ENCODE measurements around the gene TRIM27. TPM values are rescaled to one million over a fixed set of nuclear protein-coding genes. Genes with fewer than 3 reads are reported as not detected.
"Not testable (repeated sequence)": the region's sequence is repeated elsewhere in the genome, so short reads cannot be mapped to it uniquely, and the experiment has no call there.

TRIM27 gene
- total and polyA plus RNA-seq, 10 donors = 45.2 to 92.0 (median 64.3) TPM

DNA sequence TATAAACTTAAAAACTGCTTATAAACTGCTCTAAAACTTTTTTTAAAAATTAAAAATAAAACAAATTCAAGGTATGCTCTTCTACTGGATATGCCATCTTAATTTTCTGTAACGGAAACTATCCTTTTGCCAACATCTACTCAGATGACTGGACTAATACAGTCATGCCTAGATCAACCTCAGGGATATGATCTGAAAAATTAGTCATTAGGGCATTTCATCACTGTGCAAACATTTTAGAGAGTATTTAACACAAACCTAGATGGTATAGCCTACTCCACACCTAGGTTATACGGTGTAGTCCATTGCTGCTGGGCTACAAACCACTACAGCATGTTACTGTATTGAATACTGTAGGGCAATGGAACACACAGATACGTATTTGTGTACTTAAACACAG lies 64.8 kb downstream of the TRIM27 start:
- no peak overlapping the region for H3K4me3 ChIP-seq
- no peak for TF ChIP-seq POLR2AphosphoS5 (IDR thresholded peaks at IDR 0.05)
- TF ChIP-seq, protein P1, sequence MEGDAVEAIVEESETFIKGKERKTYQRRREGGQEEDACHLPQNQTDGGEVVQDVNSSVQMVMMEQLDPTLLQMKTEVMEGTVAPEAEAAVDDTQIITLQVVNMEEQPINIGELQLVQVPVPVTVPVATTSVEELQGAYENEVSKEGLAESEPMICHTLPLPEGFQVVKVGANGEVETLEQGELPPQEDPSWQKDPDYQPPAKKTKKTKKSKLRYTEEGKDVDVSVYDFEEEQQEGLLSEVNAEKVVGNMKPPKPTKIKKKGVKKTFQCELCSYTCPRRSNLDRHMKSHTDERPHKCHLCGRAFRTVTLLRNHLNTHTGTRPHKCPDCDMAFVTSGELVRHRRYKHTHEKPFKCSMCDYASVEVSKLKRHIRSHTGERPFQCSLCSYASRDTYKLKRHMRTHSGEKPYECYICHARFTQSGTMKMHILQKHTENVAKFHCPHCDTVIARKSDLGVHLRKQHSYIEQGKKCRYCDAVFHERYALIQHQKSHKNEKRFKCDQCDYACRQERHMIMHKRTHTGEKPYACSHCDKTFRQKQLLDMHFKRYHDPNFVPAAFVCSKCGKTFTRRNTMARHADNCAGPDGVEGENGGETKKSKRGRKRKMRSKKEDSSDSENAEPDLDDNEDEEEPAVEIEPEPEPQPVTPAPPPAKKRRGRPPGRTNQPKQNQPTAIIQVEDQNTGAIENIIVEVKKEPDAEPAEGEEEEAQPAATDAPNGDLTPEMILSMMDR (IDR thresholded peaks at IDR 0.05 in 8 of 11, conservative IDR thresholded peaks at IDR 0.05 in 3 of 11) = no peak
- TF ChIP-seq POLR2A (IDR thresholded peaks at IDR 0.05) = no peak
- no peak overlapping the region for H3K27ac ChIP-seq
- intact Hi-C loops (cut with DNase I; ENCODE audit: low total_unique reads) = no loop called here
- H3K4me1 ChIP-seq = peaks cover 0 to 11% (median 5%) of the 10 kb centered on the region in 6 donors
- 79 to 86% (median 84%) methylated on average over 3 of the region's 3 CpGs for WGBS, 5 donors
- DNase-seq = no peak
- H3K36me3 ChIP-seq = no peaks in the 10 kb centered on the region
- H3K27me3 ChIP-seq (replicated peaks in 1 of 7) = no peaks in the 10 kb centered on the region
- peaks cover 0 to 39% (median 17%) of the 10 kb centered on the region in 8 donors for H3K9me3 ChIP-seq

DNA sequence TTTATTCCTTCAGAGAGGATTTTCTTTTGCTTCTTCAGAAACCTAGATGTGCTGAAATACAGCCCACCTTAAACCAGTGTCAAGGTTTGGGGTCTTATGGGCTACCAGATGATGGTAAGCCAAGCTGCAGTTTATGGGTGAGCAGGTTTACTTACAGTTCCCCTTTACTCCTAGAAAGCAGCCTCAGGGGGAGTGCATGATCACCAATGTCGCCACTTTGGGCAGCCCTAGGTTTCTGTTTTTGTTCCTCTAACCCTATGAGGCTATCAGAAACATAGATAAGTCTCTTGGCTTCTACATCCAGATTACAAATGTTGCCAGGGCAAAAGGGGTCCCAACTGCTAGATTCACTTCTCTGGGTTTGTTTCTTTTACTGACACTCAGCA lies 67.2 kb downstream of the TRIM27 start:
- no peak for DNase-seq
- no peaks in the 10 kb centered on the region for H3K4me1 ChIP-seq
- 18 to 44% (median 32%) methylated on average over 1 of the region's 1 CpG for WGBS, 5 donors
- H3K4me3 ChIP-seq = no peak overlapping the region
- H3K9me3 ChIP-seq = peaks cover 0 to 28% (median 15%) of the 10 kb centered on the region in 8 donors
- H3K27me3 ChIP-seq (replicated peaks in 1 of 7) = no peaks in the 10 kb centered on the region
- intact Hi-C loops (cut with DNase I; ENCODE audit: low total_unique reads) = no loop called here
- TF ChIP-seq POLR2A (IDR thresholded peaks at IDR 0.05) (no peak), POLR2AphosphoS5 (IDR thresholded peaks at IDR 0.05) (no peak)
- TF ChIP-seq, protein P1 (IDR thresholded peaks at IDR 0.05 in 8 of 11, conservative IDR thresholded peaks at IDR 0.05 in 3 of 11) = no peak
- H3K27ac ChIP-seq = no peak overlapping the region
- H3K36me3 ChIP-seq = no peaks in the 10 kb centered on the region

DNA sequence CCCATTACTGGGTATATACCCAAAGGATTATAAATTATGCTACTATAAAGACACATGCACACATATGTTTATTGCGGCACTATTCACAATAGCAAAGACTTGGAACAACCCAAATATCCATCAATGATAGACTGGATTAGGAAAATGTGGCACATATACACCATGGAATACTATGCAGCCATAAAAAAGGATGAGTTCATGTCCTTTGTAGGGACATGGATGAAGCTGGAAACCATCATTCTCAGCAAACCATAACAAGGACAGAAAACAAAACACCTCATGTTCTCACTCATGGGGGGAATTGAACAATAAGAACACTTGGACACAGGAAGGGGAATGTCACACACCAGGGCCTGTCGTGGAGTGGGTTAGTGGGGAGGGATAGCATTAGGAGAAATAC lies 69.4 kb downstream of the TRIM27 start:
- DNase-seq; H3K27ac ChIP-seq; H3K36me3 ChIP-seq; H3K4me3 ChIP-seq; intact Hi-C loops (cut with DNase I; ENCODE audit: low total_unique reads); H3K4me1 ChIP-seq: not testable (repeated sequence)
- H3K27me3 ChIP-seq (replicated peaks in 1 of 7) = peaks cover 0 to 11% (median 0%) of the 10 kb centered on the region in 7 donors
- 81 to 91% (median 85%) methylated on average over 2 of the region's 2 CpGs for WGBS, 5 donors
- H3K9me3 ChIP-seq = peaks cover 0 to 22% (median 9%) of the 10 kb centered on the region in 8 donors

Small RNAs within 50 kb of the gene (small RNA-seq; reads per million reads assigned to genes)
- 0 reads per million in 4 donors for gene RNU6-930P

Other genes with a start within 250 kb of the TRIM27 start
- gene ZNF311, start 81.3 kb upstream of the TRIM27 start, total RNA-seq = 1 to 10 TPM in 4 of 7 donors, under 1 TPM in 3; 0.51 to 2.4 (median 1.1) TPM
- under 1 TPM; 0.36 to 0.86 (median 0.63) TPM for gene ZNF311, start 81.3 kb upstream of the TRIM27 start, polyA plus RNA-seq
- not detected for gene OR2W1, start 121.2 kb upstream of the TRIM27 start, total RNA-seq
- gene OR2W1, start 121.2 kb upstream of the TRIM27 start, polyA plus RNA-seq = not detected
- gene OR2B3, start 163.3 kb upstream of the TRIM27 start, total RNA-seq = not detected
- gene OR2B3, start 163.3 kb upstream of the TRIM27 start, polyA plus RNA-seq = not detected
- gene OR2J1, start 175.5 kb upstream of the TRIM27 start, total RNA-seq = not detected
- gene OR2J1, start 175.5 kb upstream of the TRIM27 start, polyA plus RNA-seq = not detected
- not detected for gene OR2J3, start 184.1 kb upstream of the TRIM27 start, total RNA-seq
- not detected for gene OR2J3, start 184.1 kb upstream of the TRIM27 start, polyA plus RNA-seq
- not detected for gene OR2J2, start 246.9 kb upstream of the TRIM27 start, total RNA-seq
- gene OR2J2, start 246.9 kb upstream of the TRIM27 start, polyA plus RNA-seq = not detected